ENCODE data around the gene PRR33. TPM values are rescaled to one million over a fixed set of nuclear protein-coding genes. Genes with fewer than 3 reads are reported as not detected.

PRR33 gene
- total RNA-seq, 1 donor from 2014 or later = not detected

DNA sequence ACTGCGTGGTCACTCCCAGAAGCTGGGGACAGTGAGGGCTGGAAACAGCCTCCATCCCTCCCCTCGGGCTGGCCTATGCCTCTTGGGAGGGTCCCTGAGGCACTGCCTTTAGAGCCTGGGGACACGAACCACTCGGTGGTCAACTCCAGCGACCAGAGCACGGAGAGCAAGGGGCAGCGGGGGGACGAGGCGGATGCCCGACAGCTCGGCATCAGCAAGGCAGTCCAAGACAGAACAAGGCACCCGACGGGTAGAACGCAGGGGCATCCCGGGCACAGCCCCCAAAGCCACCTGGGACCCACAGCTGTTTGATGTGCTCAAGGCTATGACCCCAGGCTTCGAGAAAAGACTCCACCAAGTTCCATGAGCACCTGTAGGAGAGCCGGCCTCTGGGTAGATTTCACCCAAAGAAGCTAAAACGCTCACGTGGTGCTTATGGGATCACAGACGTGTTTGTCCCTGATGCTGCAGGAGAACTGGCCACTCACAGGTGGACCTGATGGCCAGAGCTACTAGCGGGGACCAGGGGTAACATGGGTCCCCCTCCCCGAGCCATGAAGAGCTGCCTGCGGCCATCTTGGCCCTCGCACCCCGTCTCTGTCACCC, 39.3 kb downstream of the PRR33 start:
- intact Hi-C loops (cut with micrococcal nuclease) = loop anchor here (2.0 to 10.0 kb wide), 3 partner anchors 30 to 552 kb away; partner anchors contain the start of gene TSSC4

DNA sequence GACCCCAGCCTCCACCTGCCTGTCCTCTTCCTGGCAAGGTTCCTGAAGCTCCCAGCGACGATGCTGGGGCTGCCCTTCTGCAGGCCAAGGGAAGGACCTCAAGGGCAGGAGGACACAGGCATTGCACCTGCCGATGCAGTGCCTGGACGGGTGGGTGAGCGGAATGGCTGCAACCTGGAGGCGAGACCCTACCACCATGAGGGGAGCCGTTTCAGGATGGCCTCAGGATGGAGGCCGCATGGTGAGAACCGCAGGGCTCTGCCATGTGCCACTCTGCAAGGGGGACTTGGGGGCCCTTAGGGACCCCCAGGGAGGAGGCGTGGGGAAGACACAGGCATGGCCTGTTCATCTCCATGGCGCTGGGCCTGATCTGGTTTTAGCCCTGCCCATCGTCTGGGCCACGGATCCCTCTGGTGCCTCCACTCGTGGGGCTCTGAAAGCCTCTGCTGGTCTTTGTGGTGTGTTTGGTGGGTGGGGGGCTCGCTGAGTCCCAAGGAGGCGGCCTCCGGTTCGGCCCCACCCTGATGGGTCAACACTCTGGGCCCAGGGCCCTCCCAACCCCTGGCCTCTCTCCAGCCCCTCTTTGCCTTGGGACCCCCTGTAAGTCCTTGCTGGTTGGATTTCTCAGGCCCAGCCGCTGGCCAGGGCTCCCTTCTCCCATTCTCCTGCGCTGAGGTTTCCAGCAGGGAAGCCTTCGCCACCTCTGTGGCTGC, 40.1 kb downstream of the PRR33 start:
- intact Hi-C loops (cut with micrococcal nuclease) = loop anchor here (1.0 to 10.0 kb wide), 5 partner anchors 14 to 553 kb away; partner anchors contain the start of gene TSSC4

- intact Hi-C loops (cut with micrococcal nuclease) = no loop called here
Measured at GRCh38 chr11:1848640-1849430, 42.9 kb downstream of the PRR33 start.

DNA sequence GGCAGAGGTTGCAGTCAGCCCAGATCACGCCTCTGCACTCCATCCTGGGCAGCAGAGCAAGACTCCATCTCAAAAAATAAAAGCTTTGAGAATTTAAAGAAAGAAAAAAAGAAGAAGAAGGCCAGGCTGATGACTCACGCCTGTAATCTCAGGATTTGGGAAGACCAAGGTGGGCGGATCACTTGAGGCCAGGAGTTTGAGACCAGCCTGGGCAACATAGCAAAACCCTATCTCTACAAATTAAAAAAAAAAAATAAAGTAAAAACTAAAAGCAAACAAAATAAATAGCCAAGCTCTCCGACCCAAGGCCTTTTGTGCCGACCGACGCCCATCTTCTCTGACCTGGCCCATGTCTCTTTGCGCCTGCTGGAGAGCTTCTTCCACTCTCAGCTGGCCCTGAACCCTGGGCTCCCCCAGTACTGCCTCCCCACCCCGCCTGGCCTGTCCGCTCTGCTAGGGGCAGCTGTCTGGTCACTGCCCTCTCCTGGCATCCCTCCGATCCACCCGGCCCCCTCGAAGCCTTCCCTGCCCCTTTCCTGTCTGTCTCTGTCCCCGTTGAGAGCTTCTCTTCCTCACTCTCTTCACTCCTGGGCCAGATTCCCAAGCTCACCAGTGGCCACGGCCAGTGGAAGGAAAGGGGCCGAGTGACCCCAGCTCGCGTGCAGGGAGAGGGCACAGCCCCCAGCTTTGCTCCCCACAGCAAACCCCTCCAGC, 43.6 kb downstream of the PRR33 start:
- intact Hi-C loops (cut with micrococcal nuclease) = no loop called here

GRCh38 chr11:1847006-1847735, 44.5 kb downstream of the PRR33 start:
- intact Hi-C loops (cut with micrococcal nuclease) = no loop called here

DNA sequence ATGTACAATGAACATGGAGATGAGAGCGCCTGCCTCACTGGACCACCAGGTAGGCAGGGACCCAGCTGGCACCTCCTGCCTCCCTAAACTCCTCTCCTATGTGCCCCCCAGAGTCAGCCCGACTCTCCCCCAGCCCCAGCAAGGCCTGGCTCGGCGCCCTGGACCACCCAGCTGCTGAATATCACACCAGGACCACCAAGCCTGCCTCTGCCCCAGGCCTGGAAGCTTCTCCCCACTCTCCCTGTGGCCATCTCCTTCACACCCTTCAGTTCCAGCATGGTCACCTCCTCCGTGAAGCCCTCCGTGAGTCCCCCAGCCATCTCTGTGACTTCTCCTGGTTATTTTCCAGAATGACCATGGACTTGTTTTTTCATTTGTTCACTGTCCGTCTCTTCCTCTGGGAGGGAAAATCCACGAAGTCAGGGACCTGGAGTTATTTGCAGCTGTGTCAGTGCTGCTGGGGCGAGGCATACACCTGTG, 45.2 kb downstream of the PRR33 start:
- intact Hi-C loops (cut with micrococcal nuclease) = no loop called here

- intact Hi-C loops (cut with micrococcal nuclease) = no loop called here
Measured at GRCh38 chr11:1845561-1846452, 45.9 kb downstream of the PRR33 start.

DNA sequence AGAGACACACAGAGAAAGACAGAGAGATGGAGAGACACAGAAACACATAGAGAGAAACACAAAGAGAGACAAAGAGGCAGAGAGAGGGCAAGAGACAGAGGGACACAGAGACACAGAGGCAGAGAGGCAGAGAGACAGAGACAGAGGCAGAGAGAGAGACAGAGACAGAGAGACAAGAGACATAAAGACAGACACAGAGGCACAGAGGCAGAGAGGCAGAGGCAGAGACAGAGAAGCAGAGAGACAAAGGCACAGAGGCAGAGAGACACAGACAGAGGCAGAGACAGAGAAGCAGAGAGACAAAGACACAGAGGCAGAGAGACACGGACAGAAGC, 46.6 kb downstream of the PRR33 start:
- intact Hi-C loops (cut with micrococcal nuclease) = no loop called here

GRCh38 chr11:1844221-1845094, 47.2 kb downstream of the PRR33 start:
- intact Hi-C loops (cut with micrococcal nuclease) = no loop called here

GRCh38 chr11:1843796-1844195, 47.9 kb downstream of the PRR33 start:
- intact Hi-C loops (cut with micrococcal nuclease) = no loop called here

DNA sequence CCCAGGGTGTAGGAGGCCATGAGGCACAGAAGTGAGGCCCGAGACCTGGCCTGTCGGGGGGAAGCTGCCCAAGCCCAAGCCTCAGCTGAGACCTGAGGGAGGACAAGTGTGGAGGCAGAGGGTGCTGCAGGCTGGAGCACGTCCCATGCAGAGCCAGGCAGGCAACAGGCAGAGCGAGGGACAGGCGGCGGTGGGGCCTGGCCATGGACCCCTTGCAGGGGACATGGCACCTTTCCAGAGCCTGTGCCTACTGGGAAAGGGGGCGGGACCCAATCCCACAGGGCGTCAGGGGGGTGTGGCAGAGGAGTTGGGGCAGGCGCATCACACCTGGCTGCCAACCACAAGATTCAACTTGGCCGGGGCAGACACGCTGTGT, 48.6 kb downstream of the PRR33 start:
- intact Hi-C loops (cut with micrococcal nuclease) = no loop called here

DNA sequence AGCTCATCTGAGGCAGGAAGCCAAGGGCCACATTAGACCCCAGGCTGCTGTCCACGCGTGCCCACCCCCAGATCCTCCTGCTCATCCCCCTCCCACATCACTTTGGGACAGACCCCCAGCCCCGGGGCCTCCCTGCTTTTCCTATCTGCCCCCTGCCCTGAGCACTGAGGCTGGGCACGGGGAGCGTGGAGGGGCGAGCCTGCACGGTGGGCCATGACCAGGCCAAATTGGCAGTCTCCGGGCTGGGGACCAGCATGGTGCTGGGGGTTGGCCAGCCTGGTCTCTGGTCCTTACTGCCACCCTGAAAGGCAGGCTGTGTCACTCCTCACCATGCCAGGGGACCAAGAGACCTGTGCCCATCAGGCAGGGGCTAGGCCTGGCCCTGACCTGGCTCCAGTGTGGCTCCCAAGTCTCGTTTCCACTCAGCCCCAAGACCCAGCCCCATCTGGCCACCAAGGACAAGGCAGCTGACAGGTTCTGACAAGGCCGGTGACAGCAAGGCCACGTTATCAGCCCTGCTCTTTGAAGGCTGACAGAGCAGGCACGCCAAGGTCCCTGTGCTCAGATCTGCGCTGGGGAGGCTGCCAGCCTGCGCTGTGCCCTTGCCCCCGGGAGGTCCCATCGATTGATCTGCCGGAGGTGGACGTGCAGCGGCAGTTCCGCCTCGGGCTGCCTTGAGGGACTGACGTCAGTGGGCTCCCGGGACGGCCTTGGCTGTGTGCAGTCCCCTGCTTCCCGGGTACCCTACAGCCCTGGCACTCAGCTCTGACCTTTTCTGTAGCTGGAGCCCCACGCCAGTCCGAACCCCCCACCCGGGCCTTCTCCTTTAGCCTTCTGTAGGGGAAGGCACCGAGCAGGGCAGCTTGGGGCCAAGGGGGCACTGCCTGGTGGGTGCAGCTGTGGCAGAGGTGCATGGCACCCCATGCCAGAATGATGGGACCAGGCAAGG, 49.3 kb downstream of the PRR33 start:
- intact Hi-C loops (cut with micrococcal nuclease) = no loop called here

DNA sequence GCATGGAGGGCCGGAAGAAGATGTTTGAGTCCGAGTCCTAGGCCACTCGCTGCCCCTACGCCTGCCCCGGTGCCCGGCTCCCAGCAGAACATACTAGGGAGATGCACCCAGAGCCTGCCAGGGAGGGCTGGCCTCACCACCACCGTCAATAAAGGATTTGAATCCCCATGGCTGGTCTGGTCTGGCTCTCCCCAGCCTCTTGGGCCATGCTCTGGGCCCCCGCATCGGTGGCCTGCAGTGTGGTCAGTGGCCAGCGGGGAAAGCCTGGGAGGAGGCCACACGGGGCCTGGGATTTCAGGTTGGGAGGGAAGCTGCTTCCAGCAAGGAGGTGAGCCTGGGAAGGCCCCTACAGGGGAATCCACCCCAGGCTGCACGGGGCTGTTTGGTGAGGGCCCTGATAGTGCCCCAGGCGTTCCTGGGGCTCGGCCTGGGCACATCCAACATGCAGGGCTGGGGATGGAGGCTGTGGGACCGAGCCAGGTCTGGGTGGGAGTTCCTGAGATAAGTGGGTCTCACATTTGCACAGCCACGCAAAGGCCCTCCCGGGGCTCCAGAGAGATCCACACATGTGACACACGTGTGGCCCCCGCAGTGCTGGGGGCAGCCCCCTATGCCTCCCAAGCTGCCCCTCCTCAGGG, 50.1 kb downstream of the PRR33 start:
- intact Hi-C loops (cut with micrococcal nuclease) = no loop called here

- intact Hi-C loops (cut with micrococcal nuclease) = no loop called here
Measured at GRCh38 chr11:1840780-1841480, 50.8 kb downstream of the PRR33 start.

GRCh38 chr11:1839924-1840779, 51.5 kb downstream of the PRR33 start:
- intact Hi-C loops (cut with micrococcal nuclease) = loop anchor here (2.0 to 10.0 kb wide), 2 partner anchors 85 to 311 kb away; partner anchors contain the start of gene IFITM10
